GM21423 (cell line): ENCODE data around the gene NANP.

Experiments used
- ATAC-seq: cut with Tn5 transposase; IDR thresholded peaks from one replicate; pipeline ENCODE4 v1.9.1; 2021; ENCODE audit warnings: mild to moderate bottlenecking, moderate library complexity; ENCODE audit not compliant: unreplicated experiment

The NANP gene

DNA sequence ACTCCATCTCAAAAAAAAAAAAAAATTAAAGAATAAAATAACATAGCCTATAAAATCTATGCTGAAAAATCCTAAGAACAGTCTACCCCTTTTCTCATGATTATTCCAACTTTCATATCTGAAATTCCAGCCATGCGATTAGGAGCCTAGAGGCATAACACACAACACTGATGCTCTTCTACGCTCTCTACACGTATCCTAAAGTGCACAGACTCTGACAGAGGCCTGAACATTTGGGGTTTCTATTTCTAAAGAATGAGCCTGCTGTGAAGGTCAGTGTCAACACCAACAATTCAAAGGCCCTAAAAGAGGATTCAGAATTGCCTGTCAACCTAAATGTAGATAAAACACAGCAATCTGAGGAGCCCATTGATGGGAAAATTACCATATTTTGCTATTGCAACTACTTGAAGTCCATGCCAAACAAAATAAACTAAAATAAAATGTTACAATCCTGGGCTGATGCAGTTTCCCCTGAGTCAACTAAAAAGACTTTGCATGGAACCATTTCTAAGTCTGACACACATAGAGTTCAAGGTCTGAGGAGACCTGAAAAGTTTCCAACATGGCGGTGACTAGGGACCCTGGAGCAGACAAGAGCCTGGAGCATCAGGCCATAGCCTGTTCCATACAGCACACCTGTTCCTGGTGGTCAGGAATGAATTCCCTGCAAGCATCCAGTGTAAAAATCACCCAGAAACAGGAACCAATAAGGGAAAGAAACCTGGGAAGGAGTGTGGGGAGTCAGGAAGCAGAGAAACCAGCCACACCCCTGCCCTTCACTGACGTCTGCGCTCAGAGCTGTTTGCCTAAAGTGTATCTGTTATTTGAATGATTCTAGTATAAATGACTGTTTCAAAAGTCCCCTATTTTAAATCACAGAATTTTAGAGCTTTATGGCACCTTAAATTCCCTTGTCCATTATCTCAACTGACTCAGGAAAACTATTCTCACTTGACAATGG is 50.2 kb downstream of the NANP start:
- ATAC-seq = no peak

DNA sequence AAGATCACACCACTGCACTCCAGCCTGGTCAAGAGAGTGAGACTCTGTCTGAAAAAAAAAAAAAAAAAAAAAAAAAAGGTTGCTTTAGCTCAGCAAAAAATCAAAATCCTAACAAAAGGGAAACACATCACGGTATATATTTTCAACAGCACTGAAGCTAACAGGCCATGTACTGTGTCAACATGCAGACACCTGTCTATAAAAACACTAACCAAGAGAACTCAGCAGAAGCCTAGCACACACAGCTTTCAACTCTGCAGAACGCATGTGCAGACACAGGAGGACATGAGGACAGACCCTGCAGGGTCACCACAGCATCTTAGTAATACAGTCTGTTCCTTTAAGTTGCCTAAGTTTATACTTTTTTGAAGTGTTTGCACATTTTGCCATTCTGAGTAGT is 52.0 kb downstream of the NANP start:
- no peak for ATAC-seq

DNA sequence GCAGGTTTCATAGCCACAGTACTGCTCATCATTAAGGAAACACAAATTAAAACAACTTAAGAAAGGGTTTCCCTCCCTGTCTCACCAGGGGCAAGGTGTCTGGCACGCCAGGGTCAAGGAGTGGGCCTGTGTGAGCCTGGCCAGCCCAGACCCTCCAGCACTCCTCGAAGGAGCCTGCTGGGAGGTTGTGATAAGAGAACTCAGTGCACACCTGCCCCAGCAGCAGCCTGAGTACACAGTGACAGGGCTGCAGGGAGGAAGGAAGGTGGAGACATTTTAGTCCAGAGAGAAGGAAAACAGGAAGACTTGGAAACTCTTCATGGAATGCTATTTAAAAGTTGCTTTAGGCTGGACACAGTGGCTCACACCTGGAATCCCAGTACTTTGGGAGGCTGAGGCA is 52.6 kb downstream of the NANP start:
- no peak for ATAC-seq

DNA sequence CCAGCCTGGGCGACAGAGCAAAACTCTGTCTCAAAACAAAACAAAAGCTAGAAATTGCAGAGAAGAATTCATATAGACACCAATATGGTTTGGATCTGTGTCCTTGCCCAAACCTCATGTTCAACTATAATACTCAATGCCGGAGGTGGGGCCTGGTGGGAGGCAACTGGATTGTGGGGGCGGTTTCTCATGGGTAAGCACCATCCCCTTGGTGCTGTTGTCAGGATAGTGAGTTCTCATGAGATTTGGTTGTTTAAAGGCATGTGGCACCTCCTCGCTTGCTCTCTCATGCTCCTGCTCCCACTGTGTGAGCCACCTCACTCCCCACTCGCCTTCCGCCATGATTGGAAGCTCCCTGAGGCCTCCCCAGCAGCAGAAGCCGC is 53.7 kb downstream of the NANP start:
- no peak for ATAC-seq

DNA sequence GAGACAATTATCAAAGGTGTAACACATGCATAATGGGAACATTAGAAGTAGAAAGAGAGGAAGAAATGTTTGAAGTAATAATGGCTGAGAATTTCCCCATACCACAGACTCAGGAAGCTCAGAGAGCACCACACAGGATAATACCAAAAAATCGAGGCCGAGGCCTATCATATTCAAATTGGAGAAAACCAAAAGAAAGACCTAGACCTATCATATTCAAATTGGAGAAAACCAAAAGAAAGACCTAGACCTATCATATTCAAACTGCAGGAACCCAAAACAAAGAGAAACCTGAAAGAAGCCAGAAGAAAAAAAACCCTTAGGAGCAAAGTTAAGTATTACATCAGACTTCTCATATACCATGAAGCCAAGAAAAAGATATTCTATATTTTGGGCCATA is 56.5 kb downstream of the NANP start:
- no peak for ATAC-seq

DNA sequence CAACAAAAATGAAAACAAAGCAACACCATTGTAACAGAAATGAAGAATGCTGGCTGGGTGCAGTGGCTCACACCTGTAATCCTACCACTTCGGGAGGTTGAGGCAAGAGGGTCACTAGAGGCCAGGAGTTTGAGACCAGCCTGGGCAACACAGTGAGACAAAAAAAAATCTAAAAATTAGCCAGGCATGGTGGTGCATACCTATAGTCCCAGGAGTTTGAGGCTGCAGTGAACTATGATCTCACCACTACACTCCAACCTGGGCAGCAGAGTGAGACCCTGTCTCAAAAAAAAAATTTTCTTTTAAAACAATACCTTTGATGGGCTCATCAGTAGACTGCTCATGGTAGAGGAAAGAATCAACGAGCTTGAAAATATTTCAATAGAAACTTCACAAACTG is 57.0 kb downstream of the NANP start:
- ATAC-seq = no peak

DNA sequence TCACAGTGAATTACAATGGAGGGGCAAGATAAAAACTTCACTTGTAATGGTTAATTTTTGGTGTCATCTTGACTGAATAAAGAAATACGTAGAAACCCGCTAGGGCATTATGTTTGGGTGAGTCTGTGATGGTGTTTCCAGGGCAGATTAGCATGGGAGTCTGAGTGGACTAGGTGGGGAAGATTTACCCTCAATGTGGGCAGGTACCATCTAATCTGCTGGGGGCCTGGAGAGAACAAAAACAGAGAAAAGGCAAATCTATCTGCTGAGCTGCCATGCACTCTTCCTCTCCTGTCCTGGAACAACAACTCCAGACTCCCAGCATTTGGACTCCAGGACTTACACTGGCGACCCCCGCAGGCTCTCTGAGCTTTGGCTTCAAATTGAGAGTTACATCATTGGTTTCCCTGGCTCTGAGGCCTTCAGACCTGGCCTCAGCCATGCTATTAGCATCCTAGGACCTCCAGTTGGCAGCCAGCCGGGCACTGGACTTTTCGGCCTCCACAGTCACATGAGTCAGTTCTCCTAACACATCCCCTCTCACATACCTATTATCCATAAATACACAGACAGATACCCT is 58.1 kb downstream of the NANP start:
- ATAC-seq = no peak

DNA sequence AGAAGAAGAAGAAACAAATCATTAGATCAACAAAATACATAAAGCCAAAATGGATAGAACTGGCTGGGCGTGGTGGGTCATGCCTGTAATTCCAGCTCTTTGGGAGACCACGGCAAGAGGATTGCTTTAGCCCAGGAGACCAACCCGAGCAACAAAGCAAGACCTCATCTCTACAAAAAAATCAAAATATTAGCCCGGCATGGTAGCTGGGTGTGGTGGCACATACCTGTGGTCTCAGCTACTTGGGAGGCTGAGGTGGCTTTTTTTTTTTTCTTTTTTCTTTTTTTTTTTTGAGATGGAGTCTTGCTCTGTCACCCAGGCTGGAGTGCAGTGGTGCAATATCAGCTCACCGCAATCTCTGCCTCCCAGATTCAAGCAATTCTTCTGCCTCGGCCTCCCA is 59.9 kb downstream of the NANP start:
- ATAC-seq = no peak

DNA sequence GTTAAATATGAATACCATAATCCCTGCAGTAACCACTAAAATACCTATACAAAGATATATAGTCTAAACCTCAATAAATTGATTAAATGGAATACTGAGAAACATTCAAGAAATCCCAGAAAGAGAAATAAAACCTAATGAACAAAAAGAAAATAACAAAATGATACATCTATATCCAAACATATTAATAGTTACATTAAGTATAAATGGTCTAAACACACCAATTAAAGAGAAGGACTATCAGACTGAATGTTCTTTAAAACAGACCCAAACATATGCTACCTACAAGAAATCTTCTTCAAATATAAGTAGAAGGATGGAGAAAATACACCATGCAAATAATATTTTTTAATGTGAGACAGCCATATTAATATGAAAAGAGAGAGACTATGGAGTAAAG is 60.5 kb downstream of the NANP start:
- ATAC-seq = no peak
